ENCODE measurements around the gene LPCAT1.

LPCAT1 gene

DNA sequence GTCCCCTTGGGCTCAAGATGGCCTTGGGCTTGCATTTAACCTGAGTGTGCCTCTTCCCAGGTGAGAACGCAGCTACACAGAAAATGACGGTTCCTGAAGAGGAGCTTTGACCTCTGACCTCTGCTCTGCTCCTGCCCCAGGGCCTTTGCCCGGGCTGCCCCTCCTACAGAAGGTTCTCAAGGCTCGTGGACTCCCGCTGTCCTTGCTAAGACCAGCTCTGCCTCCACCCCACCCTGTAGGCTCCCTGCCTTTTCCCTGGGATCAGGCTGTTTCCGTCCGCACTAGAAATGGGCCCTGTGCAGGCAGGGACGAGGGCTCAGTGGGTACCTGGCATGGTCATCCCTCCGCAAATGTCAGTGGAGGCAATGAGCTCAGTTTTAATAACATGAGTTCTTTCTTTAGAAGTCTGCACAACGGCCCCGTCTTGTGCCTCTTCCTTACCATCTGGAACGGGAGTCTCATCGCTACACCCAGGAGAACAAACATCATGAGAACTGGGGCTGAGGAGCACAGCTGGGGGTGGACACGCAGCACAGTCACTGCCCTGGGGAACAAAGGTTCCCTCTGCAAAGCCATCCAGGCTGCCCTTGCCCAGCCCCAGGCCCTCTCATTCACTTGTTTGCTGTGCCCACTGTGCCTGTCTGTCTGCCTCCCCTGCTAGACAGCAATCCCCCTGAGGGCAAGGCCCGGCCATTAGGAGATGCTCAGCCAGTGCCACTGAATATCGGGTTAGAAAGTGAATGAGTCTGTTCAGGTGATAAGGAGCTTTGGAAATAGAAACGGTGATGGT is 26.7 kb upstream of the LPCAT1 start:
- H3K27ac Mint-ChIP-seq: no peak overlapping the region
- no peaks in the 10 kb centered on the region for H3K36me3 Mint-ChIP-seq (ENCODE audit: insufficient read depth)
- peaks cover 0 to 13% of the 10 kb centered on the region in 2 donors for H3K27me3 Mint-ChIP-seq
- no peak overlapping the region for H3K4me3 Mint-ChIP-seq
- ATAC-seq (replicated peaks) (no peak), DNase-seq (no peak)
- no peaks in the 10 kb centered on the region for H3K9me3 Mint-ChIP-seq
- peaks cover 3 to 5% of the 10 kb centered on the region in 2 donors for H3K4me1 Mint-ChIP-seq (ENCODE audit: low read depth in 2 of 2)

DNA sequence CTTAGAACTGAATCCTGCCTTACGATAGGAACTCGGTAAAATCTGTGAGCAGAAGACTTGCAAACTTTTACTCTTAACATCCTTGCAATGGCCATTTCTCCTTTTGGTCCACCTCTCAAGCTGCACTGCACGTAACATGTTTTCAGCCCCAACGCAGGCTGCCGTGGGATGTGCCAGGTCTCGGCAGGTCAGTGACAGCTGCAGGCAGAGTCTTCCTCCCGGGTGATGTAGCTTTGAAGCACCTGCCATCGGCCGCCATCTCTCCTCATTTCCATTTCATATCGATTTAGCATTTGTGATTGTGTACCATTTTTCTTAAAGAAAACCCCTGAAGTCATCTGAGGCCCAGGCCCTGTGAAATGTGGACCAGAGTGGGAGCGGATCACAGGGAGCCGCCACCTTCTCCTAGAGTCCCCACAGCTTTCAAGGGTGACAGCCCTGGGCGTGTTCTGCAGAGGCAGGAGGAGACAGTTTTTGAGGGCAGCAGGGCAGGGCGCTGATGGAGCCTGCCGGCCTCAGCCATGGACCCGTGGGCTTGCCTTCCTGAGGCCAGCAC is 25.8 kb upstream of the LPCAT1 start:
- Mint-ChIP-seq H3K4me3 (no peak overlapping the region), H3K27ac (no peak overlapping the region), H3K36me3 (ENCODE audit: insufficient read depth) (no peaks in the 10 kb centered on the region), H3K27me3 (peaks cover 0 to 11% of the 10 kb centered on the region in 2 donors), H3K4me1 (ENCODE audit: low read depth in 2 of 2) (peaks cover 6 to 10% of the 10 kb centered on the region in 2 donors), H3K9me3 (no peaks in the 10 kb centered on the region)
- ATAC-seq (replicated peaks): no peak
- DNase-seq: no peak

DNA sequence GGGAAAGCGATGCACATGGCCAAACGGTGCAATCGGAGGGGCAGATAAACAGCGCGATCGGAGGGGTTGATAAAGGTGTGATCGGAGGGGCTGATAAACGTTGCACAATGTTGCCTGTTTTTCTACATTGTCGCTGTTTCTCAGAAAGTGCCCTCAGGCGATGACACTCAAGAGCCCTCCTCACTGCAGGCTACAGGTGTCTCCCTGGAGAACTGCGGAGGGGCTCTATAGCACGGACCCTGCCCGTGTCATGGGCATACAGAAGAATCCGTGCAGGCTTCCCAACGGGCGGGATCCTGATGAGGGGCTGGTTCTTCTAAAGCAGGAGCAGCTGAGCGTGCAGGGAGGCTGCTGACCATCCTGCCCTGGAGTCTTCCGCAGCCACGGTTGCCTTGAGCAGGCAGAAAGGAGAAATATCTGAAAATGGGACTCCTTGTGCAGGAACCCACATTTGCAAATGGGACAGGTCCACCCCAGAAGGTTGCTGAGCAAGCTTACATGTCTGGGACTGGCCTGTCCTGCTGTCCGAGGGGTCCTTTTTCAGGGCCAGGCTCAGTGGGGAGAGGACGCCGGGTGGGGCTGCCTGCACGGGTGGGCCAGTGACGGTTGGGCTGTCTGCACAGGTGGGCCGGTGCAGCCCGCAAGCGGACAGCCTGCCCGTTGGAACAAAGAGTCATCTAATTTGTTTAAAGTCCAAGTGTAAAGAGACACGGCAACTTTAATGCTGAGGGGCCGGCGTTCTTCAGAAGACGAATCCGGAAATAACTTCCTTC is 25.1 kb upstream of the LPCAT1 start:
- H3K4me3 Mint-ChIP-seq: no peak overlapping the region
- H3K9me3 Mint-ChIP-seq: no peaks in the 10 kb centered on the region
- H3K36me3 Mint-ChIP-seq (ENCODE audit: insufficient read depth): no peaks in the 10 kb centered on the region
- H3K27ac Mint-ChIP-seq: no peak overlapping the region
- peaks cover 0 to 4% of the 10 kb centered on the region in 2 donors for H3K27me3 Mint-ChIP-seq
- DNase-seq: no peak
- no peak for ATAC-seq (replicated peaks)
- peaks cover 6 to 10% of the 10 kb centered on the region in 2 donors for H3K4me1 Mint-ChIP-seq (ENCODE audit: low read depth in 2 of 2)

DNA sequence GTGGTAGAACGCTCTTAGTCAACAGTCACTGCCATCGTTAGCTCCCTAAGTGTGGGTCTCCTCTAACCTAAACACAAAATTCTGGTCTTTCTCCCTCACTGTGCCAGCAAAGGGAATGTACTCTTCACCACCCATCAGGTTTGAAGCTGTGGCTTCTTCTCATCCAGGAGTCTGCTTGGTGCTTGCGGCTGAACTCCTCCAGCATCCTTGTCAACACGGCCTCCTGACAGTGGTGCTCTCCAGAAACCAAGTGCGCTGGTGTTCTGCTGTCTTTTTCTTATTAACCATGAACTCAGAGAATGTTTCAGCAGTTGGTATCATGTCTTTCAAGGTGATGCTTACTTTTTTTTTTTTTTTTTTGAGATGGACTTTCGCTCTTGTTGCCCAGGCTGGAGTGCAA is 23.9 kb upstream of the LPCAT1 start:
- H3K4me3 Mint-ChIP-seq: no peak overlapping the region
- peaks cover 6 to 10% of the 10 kb centered on the region in 2 donors for H3K4me1 Mint-ChIP-seq (ENCODE audit: low read depth in 2 of 2)
- H3K9me3 Mint-ChIP-seq: no peaks in the 10 kb centered on the region
- DNase-seq: no peak
- no peak for ATAC-seq (replicated peaks)
- no peaks in the 10 kb centered on the region for H3K27me3 Mint-ChIP-seq
- H3K36me3 Mint-ChIP-seq (ENCODE audit: insufficient read depth): no peaks in the 10 kb centered on the region
- H3K27ac Mint-ChIP-seq: no peak overlapping the region

DNA sequence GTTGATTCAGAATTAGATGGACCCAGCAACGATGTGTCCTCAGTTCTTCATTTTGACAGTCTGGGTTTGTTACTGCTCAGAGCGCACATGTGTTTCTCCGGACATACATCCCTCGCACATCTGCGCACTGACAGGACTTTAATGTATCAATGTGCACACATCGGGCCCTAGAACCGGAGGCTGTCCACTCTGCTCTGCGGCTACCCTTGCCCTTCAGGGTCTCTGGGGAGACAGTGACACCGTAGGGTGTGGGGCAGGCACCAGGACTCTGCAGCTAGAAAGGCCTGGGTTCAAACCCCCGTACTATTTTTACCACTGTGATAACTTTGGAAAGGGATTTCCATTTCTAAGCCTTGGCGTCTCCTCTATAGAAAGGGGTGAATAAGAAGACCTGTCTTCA is 23.5 kb upstream of the LPCAT1 start:
- H3K36me3 Mint-ChIP-seq (ENCODE audit: insufficient read depth): no peaks in the 10 kb centered on the region
- no peaks in the 10 kb centered on the region for H3K9me3 Mint-ChIP-seq
- ATAC-seq (replicated peaks): no peak
- no peak for DNase-seq
- H3K4me1 Mint-ChIP-seq (ENCODE audit: low read depth in 2 of 2): peaks cover 6 to 10% of the 10 kb centered on the region in 2 donors
- H3K27ac Mint-ChIP-seq: no peak overlapping the region
- no peak overlapping the region for H3K4me3 Mint-ChIP-seq
- no peaks in the 10 kb centered on the region for H3K27me3 Mint-ChIP-seq

DNA sequence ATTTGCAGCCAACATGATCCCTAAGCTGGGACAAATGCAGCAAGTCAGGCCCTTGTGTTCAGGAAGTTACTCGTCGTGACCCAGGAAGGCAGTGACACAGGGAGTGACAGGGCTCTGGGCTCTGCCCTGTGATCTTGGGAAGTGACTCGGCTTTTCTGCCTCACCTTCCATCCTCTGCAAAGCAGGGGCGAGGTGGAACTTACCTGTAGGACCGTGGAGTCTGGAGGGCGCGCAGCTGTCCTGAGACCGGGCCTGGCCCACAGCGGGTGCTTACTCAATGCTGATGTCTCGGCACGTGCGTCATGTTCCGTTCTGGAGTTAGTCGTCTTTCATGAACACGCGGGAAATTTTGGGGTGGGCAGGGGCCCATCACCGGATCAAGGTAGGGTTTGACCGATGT is 22.8 kb upstream of the LPCAT1 start:
- Mint-ChIP-seq H3K4me1 (ENCODE audit: low read depth in 2 of 2) (peaks cover 6 to 10% of the 10 kb centered on the region in 2 donors), H3K36me3 (ENCODE audit: insufficient read depth) (no peaks in the 10 kb centered on the region), H3K4me3 (no peak overlapping the region), H3K27ac (peak overlapping the region in 1 of 2 donors; percentile 16), H3K27me3 (no peaks in the 10 kb centered on the region), H3K9me3 (no peaks in the 10 kb centered on the region)
- DNase-seq (no peak), ATAC-seq (replicated peaks) (no peak)

DNA sequence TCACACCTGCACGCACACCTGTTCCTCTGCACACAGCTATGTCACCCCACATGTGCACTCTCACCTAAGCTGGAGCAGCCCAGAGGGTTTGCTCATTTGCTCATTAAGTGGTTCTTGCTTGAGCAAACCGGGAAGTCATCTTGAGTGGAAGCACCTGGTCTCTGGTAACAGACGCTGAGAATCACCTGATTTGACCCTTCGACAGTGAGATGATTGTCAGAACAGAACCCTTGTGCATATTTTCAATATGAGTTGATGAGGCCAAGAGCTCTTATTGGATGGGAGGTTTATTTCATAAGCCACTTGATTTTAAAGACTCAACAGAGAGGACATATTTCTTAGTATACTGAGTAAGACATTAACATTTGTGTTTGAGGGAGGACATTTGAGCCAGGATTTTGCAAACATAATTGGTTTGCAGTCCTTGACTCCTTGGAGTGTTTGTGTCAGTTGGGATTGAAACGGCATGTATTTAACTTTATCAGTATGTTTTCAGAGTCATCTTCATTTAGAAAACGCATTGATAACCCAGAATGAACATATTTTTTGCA is 22.1 kb upstream of the LPCAT1 start:
- ATAC-seq (replicated peaks) (no peak), DNase-seq (no peak)
- Mint-ChIP-seq H3K4me1 (ENCODE audit: low read depth in 2 of 2) (peaks cover 6 to 10% of the 10 kb centered on the region in 2 donors), H3K4me3 (no peak overlapping the region), H3K9me3 (no peaks in the 10 kb centered on the region), H3K27me3 (no peaks in the 10 kb centered on the region), H3K36me3 (ENCODE audit: insufficient read depth) (no peaks in the 10 kb centered on the region), H3K27ac (no peak overlapping the region)

DNA sequence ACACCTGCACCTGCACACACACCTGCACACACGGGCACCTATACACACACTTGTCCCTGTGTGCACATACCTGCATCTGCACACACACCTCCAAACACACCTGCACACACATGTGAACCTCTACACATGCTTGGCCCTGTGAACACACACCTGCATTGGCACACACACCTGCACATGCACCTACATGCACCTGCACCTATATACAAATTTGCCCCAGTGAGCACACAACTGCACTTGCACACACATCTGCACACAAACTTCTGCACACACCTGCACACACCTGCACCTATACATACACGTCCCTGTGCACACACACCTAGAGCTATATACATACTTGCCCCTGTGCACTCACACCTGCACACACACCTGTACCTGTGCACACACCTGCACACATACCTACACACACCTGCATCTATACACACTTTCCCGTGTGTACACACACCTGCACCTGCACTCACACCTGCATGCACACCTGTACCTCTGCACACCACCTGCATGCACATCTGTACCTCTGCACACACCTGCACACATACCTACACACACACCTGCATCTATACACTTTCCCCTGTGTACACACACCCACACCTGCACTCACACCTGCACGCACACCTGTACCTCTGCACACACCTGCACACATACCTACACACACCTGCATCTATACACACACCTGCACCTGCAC is 21.5 kb upstream of the LPCAT1 start:
- H3K4me1 Mint-ChIP-seq (ENCODE audit: low read depth in 2 of 2): peaks cover 6 to 12% of the 10 kb centered on the region in 2 donors
- no peaks in the 10 kb centered on the region for H3K9me3 Mint-ChIP-seq
- H3K36me3 Mint-ChIP-seq (ENCODE audit: insufficient read depth): no peaks in the 10 kb centered on the region
- ATAC-seq (replicated peaks) (no peak), DNase-seq (no peak)
- no peaks in the 10 kb centered on the region for H3K27me3 Mint-ChIP-seq
- no peak overlapping the region for H3K27ac Mint-ChIP-seq
- H3K4me3 Mint-ChIP-seq: no peak overlapping the region

DNA sequence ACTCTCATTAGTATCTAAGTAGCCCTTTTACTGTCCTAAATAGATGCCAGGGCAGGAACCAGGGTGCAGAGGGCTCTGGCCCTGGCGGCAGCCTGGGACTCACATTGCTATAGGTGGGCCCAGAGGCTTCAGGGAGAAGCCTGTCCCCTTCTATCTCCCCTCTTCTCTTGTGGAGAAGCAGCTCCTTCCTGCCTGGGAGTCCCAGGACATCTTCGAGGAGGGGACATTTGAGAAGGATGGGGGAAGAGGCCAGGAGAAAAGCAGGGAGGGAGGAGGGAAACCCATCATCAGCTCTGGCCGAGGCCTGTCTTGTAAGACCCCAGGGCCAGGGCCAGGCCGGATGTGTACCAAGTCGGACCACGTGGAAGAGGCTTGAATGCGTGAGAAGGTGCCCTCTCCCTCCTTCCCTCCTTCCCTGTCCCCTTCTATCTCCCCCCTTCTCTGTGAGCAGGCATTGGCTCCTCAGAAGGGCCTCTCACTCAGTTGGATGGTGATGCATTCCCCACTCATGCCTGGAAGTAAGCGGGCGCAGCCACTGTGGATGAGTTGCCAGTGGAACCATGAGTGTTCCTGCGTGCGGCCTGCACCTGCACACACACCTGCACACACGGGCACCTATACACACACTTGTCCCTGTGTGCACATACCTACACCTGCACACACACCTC is 20.7 kb upstream of the LPCAT1 start:
- Mint-ChIP-seq H3K27me3 (no peaks in the 10 kb centered on the region), H3K36me3 (ENCODE audit: insufficient read depth) (no peaks in the 10 kb centered on the region), H3K27ac (peak overlapping the region in 1 of 2 donors; percentile 55), H3K4me3 (no peak overlapping the region), H3K4me1 (ENCODE audit: low read depth in 2 of 2) (peaks cover 6 to 12% of the 10 kb centered on the region in 2 donors), H3K9me3 (no peaks in the 10 kb centered on the region)
- ATAC-seq (replicated peaks): no peak
- DNase-seq: no peak

DNA sequence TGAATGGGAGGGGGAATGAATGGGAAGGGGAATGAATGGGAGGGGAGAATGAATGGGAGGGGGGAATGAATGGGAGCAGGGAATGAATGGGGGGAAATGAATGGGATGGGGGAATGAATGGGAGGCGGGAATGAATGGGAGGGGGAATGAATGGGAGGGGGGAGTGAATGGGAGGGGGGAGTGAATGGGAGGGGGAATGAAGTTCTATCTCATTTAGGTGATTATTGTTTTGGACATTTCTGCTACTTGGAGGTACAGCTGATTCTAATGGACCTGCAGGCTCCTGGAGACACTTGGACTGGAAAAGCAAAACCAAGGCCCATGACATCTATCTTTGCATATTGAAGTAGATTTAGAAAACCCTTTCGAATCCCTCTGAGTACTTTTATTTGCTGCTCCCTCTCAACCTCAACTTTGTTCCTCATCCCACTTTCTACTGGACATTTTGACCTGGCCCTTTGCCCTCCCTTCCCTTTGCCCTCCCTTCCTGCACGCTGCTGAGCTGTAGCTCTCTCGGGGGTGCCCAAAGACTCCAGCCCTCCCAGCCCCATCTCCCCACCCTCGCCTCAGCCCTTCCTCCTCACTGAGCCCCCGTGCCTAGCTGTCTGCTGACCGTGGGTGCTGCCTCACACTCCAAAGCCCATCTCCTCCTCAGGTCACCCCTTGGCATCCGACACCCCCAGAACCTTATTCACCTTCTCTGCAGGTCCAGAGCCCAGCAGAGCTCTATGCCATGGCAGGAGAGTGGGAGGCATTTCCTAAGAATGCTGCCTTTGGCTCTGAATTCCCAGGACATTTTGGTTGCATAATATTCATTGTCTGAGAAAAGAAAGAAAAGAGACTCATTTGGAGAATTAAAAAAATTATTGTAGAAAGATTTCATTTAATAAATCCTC is 19.9 kb upstream of the LPCAT1 start:
- no peaks in the 10 kb centered on the region for H3K27me3 Mint-ChIP-seq
- H3K4me3 Mint-ChIP-seq: no peak overlapping the region
- H3K4me1 Mint-ChIP-seq (ENCODE audit: low read depth in 2 of 2): peaks cover 7 to 12% of the 10 kb centered on the region in 2 donors
- DNase-seq (no peak), ATAC-seq (replicated peaks) (no peak)
- peak overlapping the region in 1 of 2 donors; percentile 55 for H3K27ac Mint-ChIP-seq
- no peaks in the 10 kb centered on the region for H3K36me3 Mint-ChIP-seq (ENCODE audit: insufficient read depth)
- H3K9me3 Mint-ChIP-seq: no peaks in the 10 kb centered on the region

DNA sequence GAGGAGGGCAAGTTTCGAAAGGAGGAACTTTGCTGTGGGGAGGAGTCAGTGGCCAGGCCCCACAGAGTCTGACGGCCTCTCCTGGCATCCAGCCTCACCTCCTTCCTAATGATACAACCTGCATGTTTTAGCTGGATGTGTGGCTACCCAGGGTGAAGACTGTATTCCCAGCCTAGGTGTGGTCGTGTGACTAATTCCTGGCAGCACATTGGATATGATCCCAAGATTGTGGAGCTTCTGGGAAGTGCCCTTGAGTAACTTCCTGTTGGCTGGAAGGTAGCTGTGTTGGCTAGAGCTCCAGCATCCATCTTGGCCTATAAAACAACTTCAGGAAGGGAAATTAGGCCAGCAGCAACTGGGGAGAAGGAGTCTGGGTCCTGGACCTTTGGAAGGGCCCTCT is 19.0 kb upstream of the LPCAT1 start:
- no peak for DNase-seq
- no peak overlapping the region for H3K4me3 Mint-ChIP-seq
- no peaks in the 10 kb centered on the region for H3K36me3 Mint-ChIP-seq (ENCODE audit: insufficient read depth)

More for the DNA sequence above, 19.0 kb upstream of the LPCAT1 start:
- H3K27me3 Mint-ChIP-seq: no peaks in the 10 kb centered on the region
- no peaks in the 10 kb centered on the region for H3K9me3 Mint-ChIP-seq
- no peak overlapping the region for H3K27ac Mint-ChIP-seq
- peaks cover 12 to 17% of the 10 kb centered on the region in 2 donors for H3K4me1 Mint-ChIP-seq (ENCODE audit: low read depth in 2 of 2)
- no peak for ATAC-seq (replicated peaks)

Measured in effector memory CD8-positive, alpha-beta T cell (primary cell).